ENCODE measurements around the gene SPDYC. TPM values are rescaled to one million over a fixed set of nuclear protein-coding genes. Genes with fewer than 3 reads are reported as not detected.

Gene SPDYC
- total and polyA plus RNA-seq, 9 of the 15 experiments (the other 6 are each of a cell fraction or from before 2014, with no cell fraction given), result 4.4 to 18.8 (median 9.2) TPM

GRCh38 chr11:65121865-65122696, 48.0 kb upstream of the SPDYC start, which contains the start of the genes FAU and MRPL49 (continued):
- TF ChIP-seq TSHZ1 (CRISPR knock-in tag; IDR thresholded peaks at IDR 0.05) (no peak), RUNX1 (IDR thresholded peaks at IDR 0.05; ENCODE audit: low read depth) (no peak), FOSL1 (tag; conservative IDR thresholded peaks at IDR 0.05) (no peak), BRD4 (IDR thresholded peaks at IDR 0.05) (no peak), ZFP1 (CRISPR knock-in tag; IDR thresholded peaks at IDR 0.05) (no peak), POLR2G (IDR thresholded peaks at IDR 0.05; ENCODE audit: low read depth, low read length) (peak; percentile 99), MEIS2 (IDR thresholded peaks at IDR 0.05; ENCODE audit: partially characterized antibody) (peak; percentile 88), ZNF232 (CRISPR knock-in tag; IDR thresholded peaks at IDR 0.05) (no peak; the same call in 1 of the 2 replicates), HMGXB4 (CRISPR knock-in tag; IDR thresholded peaks at IDR 0.05) (0 out of 2 replicates have a peak, but pooled peaks have one; percentile 5), ZBTB11 (CRISPR knock-in tag; IDR thresholded peaks at IDR 0.05) (no peak), CBX8 (IDR thresholded peaks at IDR 0.05; ENCODE audit: borderline replicate concordance, extremely low read depth, low read depth, low read length, poor library complexity, severe bottlenecking) (no peak), RBM22 (IDR thresholded peaks at IDR 0.05; ENCODE audit: low read depth, low read length, poor library complexity, severe bottlenecking) (no peak), TOE1 (IDR thresholded peaks at IDR 0.05; ENCODE audit: borderline replicate concordance) (0 out of 2 replicates have a peak, but pooled peaks have one; percentile 11), TOE1 (CRISPR knock-in tag; IDR thresholded peaks at IDR 0.05; ENCODE audit: borderline replicate concordance, low read depth) (peak; percentile 72; the same call in 1 of the 2 replicates), ATF7 (IDR thresholded peaks at IDR 0.05) (peak; percentile 82), XRCC4 (IDR thresholded peaks at IDR 0.05; ENCODE audit: extremely low read depth, insufficient read depth, insufficient read length) (no peak), PYGO2 (tag; IDR thresholded peaks at IDR 0.05) (no peak), C11orf30 (IDR thresholded peaks at IDR 0.05; ENCODE audit: low read depth) (peak; percentile 96)
